GM12873 (cell line): ENCODE measurements around the gene NKD1.

Experiments
- CTCF ChIP-seq: IDR thresholded peaks from 2 replicates; pipeline ENCODE4 v1.5.1; 2012; ENCODE audit warnings: low read depth, mild to moderate bottlenecking, moderate library complexity, low read length, control low read depth; ENCODE audit not compliant: insufficient read depth; ENCODE audit errors: missing control alignments

Gene NKD1

GRCh38 chr16:50591209-50591608, 43.0 kb downstream of the NKD1 start:
- TF ChIP-seq CTCF: no peak

GRCh38 chr16:50591800-50592771, 43.9 kb downstream of the NKD1 start:
- TF ChIP-seq CTCF: no peak

GRCh38 chr16:50592996-50593395, 44.8 kb downstream of the NKD1 start:
- TF ChIP-seq CTCF: no peak

GRCh38 chr16:50593410-50594150, 45.4 kb downstream of the NKD1 start:
- no peak for TF ChIP-seq CTCF

- no peak for TF ChIP-seq CTCF
Observed at GRCh38 chr16:50594308-50595260, 46.4 kb downstream of the NKD1 start.

GRCh38 chr16:50595859-50596258, 47.7 kb downstream of the NKD1 start:
- no peak for TF ChIP-seq CTCF
